ENCODE results near the gene CSAD. TPM values are rescaled to one million over a fixed set of nuclear protein-coding genes. Genes with fewer than 3 reads are reported as not detected.

Gene CSAD
- total RNA-seq, result 10 to 100 TPM; 30.1 to 48.8 TPM
- 10 to 100 TPM; 21.7 to 36.5 TPM for polyA plus RNA-seq
- long read RNA-seq, donor 1, partial matches to known transcripts, result 0 of 6 reads
- long read RNA-seq, donor 1, other reads (novel, unspliced or antisense), result 0 of 6 reads
- long read RNA-seq, donor 2, partial matches to known transcripts, result 0 of 1 reads
- long read RNA-seq, donor 2, other reads (novel, unspliced or antisense), result 0 of 1 reads
- long read RNA-seq, donor 3, partial matches to known transcripts, result 0 of 3 reads
- long read RNA-seq, donor 3, other reads (novel, unspliced or antisense), result 0 of 3 reads
- long read RNA-seq, donor 4, partial matches to known transcripts, result 0 of 1 reads
- long read RNA-seq, donor 4, other reads (novel, unspliced or antisense), result 0 of 1 reads
- long read RNA-seq, donor 5, partial matches to known transcripts, result 0 of 7 reads
- long read RNA-seq, donor 5, other reads (novel, unspliced or antisense), result 0 of 7 reads

- Histone ChIP-seq H3K27me3 (ENCODE audit: control insufficient read depth in 3 of 3, insufficient read depth in 3 of 3, low read length in 2 of 3) (no peaks in the 10 kb centered on the region), H3K4me1 (ENCODE audit: control insufficient read depth in 5 of 5, insufficient read depth in 5 of 5, low read length in 5 of 5) (peaks cover 7 to 36% (median 21%) of the 10 kb centered on the region in 5 donors), H3K9me3 (ENCODE audit: control insufficient read depth in 4 of 4, insufficient read depth in 3 of 4, low read length in 3 of 4) (no peaks in the 10 kb centered on the region), H3K9ac (ENCODE audit: insufficient read depth in 1 of 2, low read length in 2 of 2) (peak within 1 kb of the TSS; percentile 73 to 77), H3K36me3 (ENCODE audit: control insufficient read depth in 4 of 4, insufficient read depth in 4 of 4, low read length in 4 of 4) (peaks cover 12 to 22% (median 14%) of the 10 kb centered on the region in 4 donors), H3K4me3 (peak within 1 kb of the TSS; percentile 87), H3K27ac (ENCODE audit: low read depth in 1 of 2, low read length in 1 of 2) (peak within 1 kb of the TSS; percentile 94 to 99)
- ATAC-seq (ENCODE audit: insufficient read depth, low FRiP score), result peak; percentile 98
- no peak for TF ChIP-seq CTCF (IDR thresholded peaks at IDR 0.05; ENCODE audit: control extremely low read depth, extremely low read depth)
- 0% methylated on average over 48 to 70 of the region's 70 CpGs for WGBS, 2 donors
- DNase-seq, result peak; percentile 98 to 99 (median 99)
These were observed at the start of gene CSAD, which contains the start of gene ZNF740 for GRCh38 chr12:53180220-53180930. Gene CSAD (minus strand): TSS chr12:53180925. CDS start chr12:53173470, 7,455 bp downstream. Gene ZNF740 (plus strand): TSS chr12:53180722. CDS start chr12:53181984, 1,262 bp downstream.

GRCh38 chr12:53230108-53230845, 49.6 kb upstream of the CSAD start:
- peaks cover 0 to 7% (median 2%) of the 10 kb centered on the region in 4 donors for H3K36me3 ChIP-seq (ENCODE audit: control insufficient read depth in 4 of 4, insufficient read depth in 4 of 4, low read length in 4 of 4)
- 70 to 92% methylated on average over 7 to 10 of the region's 10 CpGs for WGBS, 2 donors
- H3K27ac ChIP-seq (ENCODE audit: low read depth in 1 of 2, low read length in 1 of 2), result peak overlapping the region in 1 of 2 donors; percentile 65
- DNase-seq, result peak; percentile 36 to 71 (median 57)
- H3K9ac ChIP-seq (ENCODE audit: insufficient read depth in 1 of 2, low read length in 2 of 2), result no peak overlapping the region
- no peaks in the 10 kb centered on the region for H3K9me3 ChIP-seq (ENCODE audit: control insufficient read depth in 4 of 4, insufficient read depth in 3 of 4, low read length in 3 of 4)
- ATAC-seq (ENCODE audit: insufficient read depth, low FRiP score), result peak; percentile 42
- no peak for TF ChIP-seq CTCF (IDR thresholded peaks at IDR 0.05; ENCODE audit: control extremely low read depth, extremely low read depth)
- H3K27me3 ChIP-seq (ENCODE audit: control insufficient read depth in 3 of 3, insufficient read depth in 3 of 3, low read length in 2 of 3), result no peaks in the 10 kb centered on the region
- peaks cover 4 to 57% (median 23%) of the 10 kb centered on the region in 5 donors for H3K4me1 ChIP-seq (ENCODE audit: control insufficient read depth in 5 of 5, insufficient read depth in 5 of 5, low read length in 5 of 5)
- no peak overlapping the region for H3K4me3 ChIP-seq

GRCh38 chr12:53229454-53229853, 48.7 kb upstream of the CSAD start:
- peaks cover 4 to 57% (median 27%) of the 10 kb centered on the region in 5 donors for H3K4me1 ChIP-seq (ENCODE audit: control insufficient read depth in 5 of 5, insufficient read depth in 5 of 5, low read length in 5 of 5)
- TF ChIP-seq CTCF (IDR thresholded peaks at IDR 0.05; ENCODE audit: control extremely low read depth, extremely low read depth), result no peak
- H3K9ac ChIP-seq (ENCODE audit: insufficient read depth in 1 of 2, low read length in 2 of 2), result no peak overlapping the region
- no peaks in the 10 kb centered on the region for H3K9me3 ChIP-seq (ENCODE audit: control insufficient read depth in 4 of 4, insufficient read depth in 3 of 4, low read length in 3 of 4)
- WGBS, 2 donors, result 88% methylated on average over 2 of the region's 2 CpGs
- DNase-seq (no peak), ATAC-seq (ENCODE audit: insufficient read depth, low FRiP score) (no peak)
- peak overlapping the region in 1 of 2 donors; percentile 7 for H3K27ac ChIP-seq (ENCODE audit: low read depth in 1 of 2, low read length in 1 of 2)
- H3K4me3 ChIP-seq, result no peak overlapping the region
- H3K27me3 ChIP-seq (ENCODE audit: control insufficient read depth in 3 of 3, insufficient read depth in 3 of 3, low read length in 2 of 3), result no peaks in the 10 kb centered on the region
- peaks cover 0 to 7% (median 3%) of the 10 kb centered on the region in 4 donors for H3K36me3 ChIP-seq (ENCODE audit: control insufficient read depth in 4 of 4, insufficient read depth in 4 of 4, low read length in 4 of 4)

Measured in lung (tissue), 16 donors.